Activated CD8-positive, alpha-beta memory T cell treated with anti-CD3 and anti-CD28 coated beads, Interleukin-2, amount 50 U/mL, for 4 hours (primary cell): Measurements from ENCODE around the gene CEP63.

ENCODE experiments used
- DNase-seq: peaks from one replicate; pipeline ENCODE4 v3.0.0-alpha.2; 2020

Gene CEP63

GRCh38 chr3:134610432-134611385 lies 124.9 kb downstream of the CEP63 start:
- DNase-seq: no peak

DNA sequence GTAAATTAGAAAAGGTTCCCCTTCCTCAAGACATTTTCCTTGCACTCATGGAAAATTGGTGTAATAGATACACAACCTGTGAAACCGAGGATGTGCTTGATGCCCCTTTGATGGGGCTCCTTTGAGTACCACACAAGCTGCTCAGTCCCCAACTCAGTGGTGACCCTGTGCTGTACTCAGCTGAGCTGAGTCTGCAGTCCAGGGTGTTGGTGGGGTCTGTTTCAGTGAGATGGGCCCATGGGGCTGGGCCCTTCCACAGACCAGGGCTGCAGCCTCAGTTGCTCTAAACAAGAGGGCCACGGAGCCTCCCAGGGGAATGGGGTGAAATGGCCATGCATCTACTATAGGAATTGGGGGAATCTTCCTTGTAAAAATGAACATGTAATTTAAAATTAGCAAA lies 125.7 kb downstream of the CEP63 start:
- no peak for DNase-seq

DNA sequence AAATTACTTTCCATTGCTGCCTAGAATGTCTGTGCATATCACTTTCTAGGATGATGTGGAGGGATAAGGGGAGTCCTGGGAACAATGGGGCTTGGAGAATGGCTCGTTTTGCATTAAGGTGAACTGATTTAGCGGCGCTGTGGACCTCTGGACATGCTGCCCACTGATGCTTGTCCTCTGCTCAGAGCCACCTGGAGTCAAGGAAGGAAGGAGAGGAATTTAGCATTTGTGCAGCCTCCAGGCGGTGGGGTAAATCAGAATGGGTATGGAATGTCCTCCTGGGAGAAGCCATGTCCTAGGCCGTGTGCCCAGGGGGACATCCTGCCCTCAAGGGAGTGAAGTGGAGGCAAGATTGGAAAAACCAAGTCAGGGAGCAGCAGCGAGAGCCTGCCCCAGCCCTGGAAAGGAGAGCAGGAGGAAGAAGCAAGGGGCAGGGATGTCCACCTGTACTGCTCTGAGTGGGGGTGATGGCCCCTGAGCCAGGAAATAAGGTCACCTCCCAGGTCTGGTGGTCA lies 127.2 kb downstream of the CEP63 start:
- DNase-seq: no peak

GRCh38 chr3:134614955-134615354 lies 129.1 kb downstream of the CEP63 start:
- DNase-seq: no peak

DNA sequence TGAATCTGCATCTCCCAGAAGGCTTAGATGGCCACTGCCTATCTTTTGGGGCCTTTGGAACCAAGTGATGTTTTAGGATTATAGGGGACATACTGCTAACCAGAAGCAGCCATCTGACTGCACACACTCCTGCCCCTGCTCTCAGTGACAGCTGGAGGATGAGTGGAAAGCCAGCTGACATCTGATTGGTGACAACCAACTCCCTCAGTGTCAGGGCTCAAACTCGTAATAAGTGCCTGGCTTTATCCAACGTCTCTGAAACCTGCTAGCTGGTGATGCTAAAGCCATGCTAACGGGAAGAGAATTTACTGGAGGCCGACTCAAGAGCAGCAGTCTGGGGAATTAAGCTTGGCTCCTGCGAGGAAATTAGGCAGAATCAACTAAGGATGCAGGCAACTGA lies 129.9 kb downstream of the CEP63 start:
- DNase-seq: no peak

DNA sequence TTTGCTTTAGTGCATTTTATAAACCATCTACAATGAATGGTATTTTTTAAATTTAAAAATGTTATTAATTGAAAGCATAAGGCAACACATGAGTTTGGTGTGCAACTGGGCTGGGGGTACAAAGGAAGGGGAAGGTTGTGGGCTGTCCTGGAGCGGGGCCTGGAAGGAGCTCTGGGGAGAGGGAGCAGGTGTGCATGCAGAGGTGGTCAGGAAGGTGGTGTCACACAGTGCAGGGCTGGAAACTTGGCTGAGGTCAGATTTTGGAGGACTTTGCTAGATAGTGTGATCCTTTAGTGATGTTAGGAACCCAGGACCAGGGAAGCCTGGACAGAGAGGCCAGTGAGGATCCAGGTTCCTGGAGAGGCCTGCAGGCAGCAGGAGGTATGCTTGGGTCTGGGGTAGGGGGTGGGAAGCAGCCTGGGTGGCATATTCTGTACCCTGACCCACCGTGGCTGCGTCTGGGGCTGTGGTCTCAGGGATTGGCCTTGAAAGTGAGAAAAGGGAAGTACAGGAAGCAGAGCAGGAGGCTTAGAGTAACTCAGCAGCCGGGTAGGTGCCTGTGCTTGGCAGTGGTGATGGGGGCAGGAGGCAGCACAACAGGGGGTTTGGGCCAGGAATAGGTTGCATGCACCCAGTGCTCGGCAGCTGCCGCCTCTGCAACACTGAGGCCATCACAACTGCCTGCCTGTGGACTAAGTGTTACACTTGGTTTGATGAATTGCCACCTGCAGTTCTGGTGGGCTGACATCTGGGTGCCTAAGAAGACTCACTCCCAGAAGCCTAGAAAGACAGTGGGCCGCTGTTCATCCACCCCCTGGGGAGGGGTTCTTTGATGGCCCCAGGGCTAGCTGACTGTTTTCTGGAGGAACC lies 132.0 kb downstream of the CEP63 start:
- DNase-seq: no peak

DNA sequence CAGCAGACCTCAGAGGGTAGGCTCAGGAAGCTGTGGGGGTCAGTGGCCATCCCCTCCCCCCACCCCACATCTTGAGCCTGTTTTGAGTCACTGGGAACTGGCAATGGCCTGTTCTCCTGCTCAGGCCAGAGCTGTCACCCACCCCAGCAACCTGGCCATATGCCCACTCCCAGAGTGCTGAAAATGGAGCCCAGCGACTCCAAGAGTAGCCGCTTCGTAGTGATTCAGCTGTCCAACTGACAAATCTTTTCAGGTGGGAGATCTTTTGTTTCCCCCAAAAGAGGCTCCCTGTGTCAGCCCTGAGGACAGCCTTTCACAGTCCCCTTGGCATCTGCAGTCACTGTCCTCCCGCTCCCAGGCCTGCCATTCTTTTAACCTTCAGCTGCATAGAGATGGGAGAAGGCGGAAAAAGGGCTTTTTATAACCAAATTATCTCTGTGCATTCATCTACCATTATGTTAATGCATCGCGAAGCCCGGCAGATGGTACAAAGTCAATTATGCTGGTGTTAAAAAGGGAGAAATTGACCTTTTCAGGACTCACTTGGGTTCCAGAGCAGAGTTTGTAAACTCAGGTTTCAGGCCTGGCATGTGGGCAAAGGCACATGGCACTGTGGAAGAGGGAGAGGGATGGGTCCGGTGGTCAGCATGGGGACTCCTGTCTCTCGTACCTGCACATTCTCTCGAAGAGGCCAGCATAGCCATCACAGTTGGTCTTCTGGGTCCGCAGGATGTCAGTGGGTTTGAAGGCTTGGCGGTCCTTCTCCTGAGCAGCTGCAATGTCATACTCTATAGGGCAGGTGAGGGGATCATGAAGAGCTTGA lies 132.8 kb downstream of the CEP63 start:
- DNase-seq: no peak

DNA sequence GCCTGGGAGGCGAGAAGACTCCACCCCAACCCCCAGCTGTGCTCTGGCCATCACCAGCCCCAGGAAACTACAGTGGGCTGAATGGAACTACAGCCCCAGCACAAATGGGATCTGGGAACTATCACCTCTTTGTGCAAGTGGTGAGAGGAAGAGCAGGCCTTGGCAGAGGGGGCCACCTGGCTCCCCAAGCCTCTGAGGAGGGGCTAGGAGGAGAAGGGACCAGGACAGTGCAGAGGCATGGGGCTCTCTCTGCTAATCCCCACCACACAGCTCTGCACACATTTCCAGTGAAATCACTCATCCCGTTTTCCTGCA lies 133.4 kb downstream of the CEP63 start:
- no peak for DNase-seq

DNA sequence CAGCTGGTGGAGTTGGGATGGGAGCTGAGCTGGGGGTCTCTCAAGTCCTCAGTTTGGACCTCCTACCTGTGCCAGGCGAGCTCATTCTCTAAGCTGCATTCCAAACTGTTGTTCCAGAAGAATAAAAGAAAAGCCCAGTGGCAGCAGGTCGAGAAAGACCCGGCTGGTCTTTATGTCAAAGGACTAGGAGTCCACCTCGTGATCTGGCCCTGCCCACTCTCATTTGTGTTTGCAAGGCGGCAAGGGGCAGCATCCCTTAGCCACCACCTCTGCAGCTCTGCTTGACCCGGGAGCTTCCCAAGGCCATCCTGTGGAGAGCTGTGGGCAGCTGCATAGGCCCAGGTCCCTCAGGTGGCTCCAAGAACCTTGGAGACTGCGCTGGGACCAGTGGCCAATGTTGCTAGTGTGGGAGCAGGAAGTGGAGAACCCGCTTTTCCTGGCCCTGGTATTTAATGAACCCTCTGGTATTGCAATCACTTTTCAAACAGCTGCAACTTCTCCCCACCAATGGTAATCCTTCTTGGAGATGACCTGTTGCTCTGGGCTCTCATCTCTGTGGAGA lies 134.1 kb downstream of the CEP63 start:
- DNase-seq: no peak

- no peak for DNase-seq
These were observed 134.7 kb downstream of the CEP63 start for GRCh38 chr3:134620476-134621115.

DNA sequence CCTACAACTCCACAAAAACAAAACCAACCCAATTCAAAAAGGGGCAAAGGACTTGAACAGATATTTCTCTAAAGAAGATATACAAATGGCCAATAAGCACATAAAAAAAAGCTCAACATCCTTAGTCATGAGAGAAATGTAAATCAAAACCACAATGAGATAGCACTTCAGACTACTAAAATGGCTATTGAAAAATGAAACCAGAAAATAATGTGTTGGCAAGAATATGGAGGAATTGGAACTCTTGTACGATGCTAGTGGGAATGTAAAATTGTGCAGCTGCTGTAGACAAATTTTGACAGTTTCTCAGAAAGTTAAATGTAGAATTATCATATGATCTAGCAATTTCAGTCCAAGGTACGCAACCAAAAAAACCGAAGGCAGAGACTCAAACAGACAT lies 136.0 kb downstream of the CEP63 start:
- no peak for DNase-seq

GRCh38 chr3:134622806-134623365 lies 137.0 kb downstream of the CEP63 start:
- no peak for DNase-seq

DNA sequence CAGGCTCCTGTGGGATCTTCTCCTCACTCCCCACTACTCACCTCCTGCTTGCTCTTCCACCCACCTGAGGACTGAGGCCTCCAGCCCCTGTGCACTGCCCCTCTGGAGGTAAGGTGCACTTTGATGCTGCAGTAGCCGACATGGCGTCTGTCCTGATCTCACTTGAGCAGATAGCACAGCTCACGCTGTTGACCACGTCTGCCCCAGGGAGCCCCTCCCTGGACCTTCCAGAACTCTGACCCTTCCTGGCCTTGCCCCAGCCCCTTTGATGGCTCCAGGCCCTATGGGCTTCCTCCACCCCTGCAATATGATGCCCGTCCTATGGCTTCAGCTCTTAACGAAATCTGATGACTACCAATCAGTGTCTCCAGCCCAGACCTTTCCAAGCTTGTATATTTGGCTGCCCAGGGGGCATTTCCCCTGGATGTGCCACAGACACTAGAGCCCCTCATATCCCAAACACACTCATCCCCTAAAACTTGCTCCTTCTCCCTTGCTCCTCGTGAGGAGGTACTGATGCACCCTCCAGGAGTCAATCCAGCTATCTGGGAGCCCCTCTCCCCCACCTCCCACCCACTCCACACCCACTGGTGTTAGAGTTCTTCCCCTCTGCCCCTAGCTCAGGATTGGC lies 137.9 kb downstream of the CEP63 start:
- DNase-seq: no peak
